ENCODE data around the gene MPRIP.
"Not testable (repeated sequence)": the region's sequence is repeated elsewhere in the genome, so short reads cannot be mapped to it uniquely, and the experiment has no call there.

MPRIP gene

DNA sequence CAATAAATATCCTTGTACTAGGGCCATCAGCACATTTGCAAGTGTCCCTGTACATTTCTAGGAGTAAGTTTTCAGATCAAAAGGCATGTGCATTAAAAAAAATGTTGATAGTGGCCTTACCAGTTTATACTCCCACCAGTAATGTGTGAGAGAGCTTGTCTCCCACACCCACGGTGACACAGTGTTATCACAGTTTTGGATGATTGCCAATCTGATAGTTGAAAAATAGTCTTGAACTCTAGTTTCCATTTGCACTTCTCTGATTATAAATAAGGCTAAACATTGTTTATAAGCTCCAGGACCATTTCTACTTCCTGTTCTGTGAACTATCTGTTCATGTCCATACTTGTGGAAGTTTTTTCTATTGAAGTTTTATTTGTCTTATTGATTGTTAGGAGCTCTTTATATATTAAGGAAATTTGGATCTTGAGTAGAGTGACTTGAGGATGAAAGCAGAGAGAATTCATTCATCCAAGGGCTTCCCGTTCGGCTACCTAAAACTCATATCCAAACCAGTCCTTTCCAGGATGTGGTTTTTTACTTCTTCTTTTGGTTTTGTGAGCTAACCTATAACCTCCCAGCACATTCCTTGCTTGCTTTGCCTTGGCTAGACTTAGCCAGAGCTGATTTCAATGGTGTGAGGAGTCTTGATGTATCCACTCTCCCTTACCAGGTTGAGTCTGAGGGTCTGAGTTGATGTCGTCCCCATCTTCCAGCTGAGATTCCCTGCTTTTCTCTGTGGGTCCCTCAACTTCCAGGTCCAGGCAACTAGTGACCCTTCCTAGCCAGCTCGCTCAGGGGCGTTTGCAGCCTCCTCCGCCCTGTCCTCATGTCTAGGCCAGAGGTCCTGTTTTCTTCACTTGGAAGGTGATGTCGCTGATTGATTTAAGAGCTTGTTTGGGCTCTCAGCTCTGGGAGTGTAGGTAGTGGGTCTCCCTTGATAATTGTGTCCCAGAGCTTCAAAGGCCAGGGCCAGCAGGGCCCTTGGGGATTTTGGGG, 25.8 kb upstream of the MPRIP start:
- not testable (repeated sequence) for H3K27me3 ChIP-seq (ENCODE audit: insufficient read depth, low read length); H3K27ac ChIP-seq (ENCODE audit: low read depth, low read length); H3K9me3 ChIP-seq (ENCODE audit: insufficient read depth, low read depth, low read length); H3K36me3 ChIP-seq (ENCODE audit: insufficient read depth, low read length); H3K9ac ChIP-seq (ENCODE audit: low read depth, low read length); H3K4me1 ChIP-seq (ENCODE audit: insufficient read depth, low read length); H3K4me3 ChIP-seq (ENCODE audit: low read length)
- 93% methylated on average over 7 of the region's 8 CpGs for WGBS

GRCh38 chr17:17017343-17018014, 24.8 kb upstream of the MPRIP start:
- no peaks in the 10 kb centered on the region for H3K9me3 ChIP-seq (ENCODE audit: insufficient read depth, low read depth, low read length)
- 92% methylated on average over 8 of the region's 8 CpGs for WGBS
- no peaks in the 10 kb centered on the region for H3K36me3 ChIP-seq (ENCODE audit: insufficient read depth, low read length)

GRCh38 chr17:17018021-17018441, 24.2 kb upstream of the MPRIP start:
- Histone ChIP-seq H3K9ac (ENCODE audit: low read depth, low read length) (no peak overlapping the region), H3K27ac (ENCODE audit: low read depth, low read length) (no peak overlapping the region), H3K4me3 (ENCODE audit: low read length) (no peak overlapping the region), H3K36me3 (ENCODE audit: insufficient read depth, low read length) (no peaks in the 10 kb centered on the region), H3K4me1 (ENCODE audit: insufficient read depth, low read length) (peaks cover 4% of the 10 kb centered on the region; the same call in 1 of the 2 replicates), H3K9me3 (ENCODE audit: insufficient read depth, low read depth, low read length) (no peaks in the 10 kb centered on the region), H3K27me3 (ENCODE audit: insufficient read depth, low read length) (no peaks in the 10 kb centered on the region)
- 91% methylated on average over 11 of the region's 11 CpGs for WGBS

More at GRCh38 chr17:17017343-17018014, 24.8 kb upstream of the MPRIP start:
- H3K27ac ChIP-seq (ENCODE audit: low read depth, low read length): no peak overlapping the region
- H3K4me3 ChIP-seq (ENCODE audit: low read length): no peak overlapping the region
- H3K27me3 ChIP-seq (ENCODE audit: insufficient read depth, low read length): no peaks in the 10 kb centered on the region
- H3K9ac ChIP-seq (ENCODE audit: low read depth, low read length): no peak overlapping the region
- peaks cover 4% of the 10 kb centered on the region; the same call in 1 of the 2 replicates for H3K4me1 ChIP-seq (ENCODE audit: insufficient read depth, low read length)

DNA sequence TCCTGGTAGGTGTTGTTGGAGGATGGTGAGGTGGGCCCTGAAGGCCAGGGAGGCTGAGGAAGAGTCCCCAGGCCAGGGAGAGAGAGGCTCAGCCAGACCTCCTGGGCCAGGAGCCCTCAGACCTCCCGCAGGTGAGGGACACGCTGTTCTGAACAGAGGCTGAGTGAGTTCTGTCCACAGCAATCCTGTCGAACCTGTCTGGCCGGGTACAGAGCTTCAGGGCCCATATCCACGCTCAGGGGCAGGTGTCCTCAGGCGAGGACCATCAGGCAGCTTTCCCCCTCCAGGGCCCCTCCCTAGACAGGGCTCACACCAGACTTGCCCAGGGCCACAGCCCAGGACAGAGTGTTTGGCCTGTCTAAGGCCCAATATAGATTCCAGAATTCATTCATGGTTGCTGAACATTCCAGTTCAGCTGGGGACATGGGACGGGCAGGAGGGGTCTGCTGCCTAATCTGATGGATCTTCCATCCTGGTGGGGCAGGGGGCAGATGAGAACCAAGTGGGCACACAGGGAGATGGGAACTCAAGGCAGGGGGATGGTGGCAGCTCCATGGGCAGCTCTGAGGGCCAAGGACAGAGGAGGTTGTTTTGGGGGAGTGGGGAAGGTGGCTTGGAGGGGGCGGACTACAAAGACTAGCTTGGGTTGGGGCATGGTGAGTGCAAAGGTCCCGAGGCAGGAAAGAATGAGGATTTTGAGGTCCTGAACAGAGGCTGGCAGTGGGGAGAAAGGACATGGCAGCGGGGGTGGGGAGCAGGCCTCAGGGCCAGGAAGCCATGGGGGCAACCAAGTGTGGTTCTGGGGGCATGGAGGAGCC, 23.4 kb upstream of the MPRIP start:
- no peak overlapping the region for H3K27ac ChIP-seq (ENCODE audit: low read depth, low read length)
- H3K9ac ChIP-seq (ENCODE audit: low read depth, low read length): no peak overlapping the region
- peaks cover 4% of the 10 kb centered on the region; the same call in 1 of the 2 replicates for H3K4me1 ChIP-seq (ENCODE audit: insufficient read depth, low read length)

GRCh38 chr17:17019430-17019762, 22.9 kb upstream of the MPRIP start:
- Histone ChIP-seq H3K9me3 (ENCODE audit: insufficient read depth, low read depth, low read length) (no peaks in the 10 kb centered on the region), H3K36me3 (ENCODE audit: insufficient read depth, low read length) (no peaks in the 10 kb centered on the region), H3K27me3 (ENCODE audit: insufficient read depth, low read length) (no peaks in the 10 kb centered on the region), H3K9ac (ENCODE audit: low read depth, low read length) (no peak overlapping the region), H3K4me3 (ENCODE audit: low read length) (no peak overlapping the region), H3K4me1 (ENCODE audit: insufficient read depth, low read length) (peaks cover 4% of the 10 kb centered on the region; the same call in 1 of the 2 replicates), H3K27ac (ENCODE audit: low read depth, low read length) (no peak overlapping the region)
- WGBS: 96% methylated on average over 5 of the region's 5 CpGs

More for the DNA sequence above, 23.4 kb upstream of the MPRIP start:
- Histone ChIP-seq H3K36me3 (ENCODE audit: insufficient read depth, low read length) (no peaks in the 10 kb centered on the region), H3K9me3 (ENCODE audit: insufficient read depth, low read depth, low read length) (no peaks in the 10 kb centered on the region), H3K27me3 (ENCODE audit: insufficient read depth, low read length) (no peaks in the 10 kb centered on the region), H3K4me3 (ENCODE audit: low read length) (no peak overlapping the region)
- WGBS: 91% methylated on average over 10 of the region's 10 CpGs

GRCh38 chr17:17019891-17020456, 22.3 kb upstream of the MPRIP start:
- Histone ChIP-seq H3K9me3 (ENCODE audit: insufficient read depth, low read depth, low read length) (no peaks in the 10 kb centered on the region), H3K4me3 (ENCODE audit: low read length) (no peak overlapping the region), H3K9ac (ENCODE audit: low read depth, low read length) (no peak overlapping the region), H3K4me1 (ENCODE audit: insufficient read depth, low read length) (peaks cover 4% of the 10 kb centered on the region; the same call in 1 of the 2 replicates), H3K36me3 (ENCODE audit: insufficient read depth, low read length) (no peaks in the 10 kb centered on the region), H3K27ac (ENCODE audit: low read depth, low read length) (no peak overlapping the region), H3K27me3 (ENCODE audit: insufficient read depth, low read length) (no peaks in the 10 kb centered on the region)
- 97% methylated on average over 13 of the region's 13 CpGs for WGBS

DNA sequence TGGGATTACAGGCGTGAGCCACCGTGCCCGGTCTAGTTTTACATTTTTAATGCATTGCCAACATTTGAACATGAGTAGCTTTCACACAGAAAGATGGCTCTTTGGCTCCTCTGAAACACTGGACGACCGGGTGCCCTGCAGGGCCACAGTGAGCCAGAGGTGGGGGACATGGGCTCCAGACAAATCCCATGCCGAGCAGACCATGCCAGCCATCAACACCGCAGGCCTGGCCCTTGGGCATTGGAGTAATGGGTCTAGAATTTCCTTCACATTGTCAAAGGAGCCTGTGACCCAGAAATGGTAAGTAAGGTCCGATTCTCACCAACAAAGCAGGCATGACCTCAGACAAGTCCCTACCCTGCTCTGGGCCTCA, 21.4 kb upstream of the MPRIP start:
- no peak overlapping the region; the same call in 1 of the 2 replicates for H3K27ac ChIP-seq (ENCODE audit: low read depth, low read length)
- H3K9ac ChIP-seq (ENCODE audit: low read depth, low read length): no peak overlapping the region
- H3K36me3 ChIP-seq (ENCODE audit: insufficient read depth, low read length): no peaks in the 10 kb centered on the region
- H3K9me3 ChIP-seq (ENCODE audit: insufficient read depth, low read depth, low read length): no peaks in the 10 kb centered on the region
- whole genome bisulfite sequencing: 91% methylated on average over 8 of the region's 8 CpGs
- H3K4me1 ChIP-seq (ENCODE audit: insufficient read depth, low read length): peaks cover 4% of the 10 kb centered on the region; the same call in 1 of the 2 replicates
- H3K27me3 ChIP-seq (ENCODE audit: insufficient read depth, low read length): no peaks in the 10 kb centered on the region
- H3K4me3 ChIP-seq (ENCODE audit: low read length): no peak overlapping the region

GRCh38 chr17:17021194-17021863, 20.9 kb upstream of the MPRIP start:
- H3K4me1 ChIP-seq (ENCODE audit: insufficient read depth, low read length): peaks cover 4% of the 10 kb centered on the region; the same call in 1 of the 2 replicates
- WGBS: 71% methylated on average over 15 of the region's 15 CpGs

GRCh38 chr17:17022011-17022410, 20.2 kb upstream of the MPRIP start:
- no peak overlapping the region for H3K27ac ChIP-seq (ENCODE audit: low read depth, low read length)
- no peaks in the 10 kb centered on the region for H3K36me3 ChIP-seq (ENCODE audit: insufficient read depth, low read length)
- H3K4me1 ChIP-seq (ENCODE audit: insufficient read depth, low read length): peaks cover 4% of the 10 kb centered on the region; the same call in 1 of the 2 replicates
- 92% methylated on average over 4 of the region's 4 CpGs for WGBS
- no peak overlapping the region for H3K4me3 ChIP-seq (ENCODE audit: low read length)
- no peaks in the 10 kb centered on the region for H3K27me3 ChIP-seq (ENCODE audit: insufficient read depth, low read length)
- no peak overlapping the region for H3K9ac ChIP-seq (ENCODE audit: low read depth, low read length)
- H3K9me3 ChIP-seq (ENCODE audit: insufficient read depth, low read depth, low read length): no peaks in the 10 kb centered on the region

More at GRCh38 chr17:17021194-17021863, 20.9 kb upstream of the MPRIP start:
- no peak overlapping the region; the same call in 1 of the 2 replicates for H3K27ac ChIP-seq (ENCODE audit: low read depth, low read length)
- H3K4me3 ChIP-seq (ENCODE audit: low read length): no peak overlapping the region
- H3K9ac ChIP-seq (ENCODE audit: low read depth, low read length): no peak overlapping the region
- H3K36me3 ChIP-seq (ENCODE audit: insufficient read depth, low read length): no peaks in the 10 kb centered on the region
- no peaks in the 10 kb centered on the region for H3K27me3 ChIP-seq (ENCODE audit: insufficient read depth, low read length)
- H3K9me3 ChIP-seq (ENCODE audit: insufficient read depth, low read depth, low read length): no peaks in the 10 kb centered on the region

DNA sequence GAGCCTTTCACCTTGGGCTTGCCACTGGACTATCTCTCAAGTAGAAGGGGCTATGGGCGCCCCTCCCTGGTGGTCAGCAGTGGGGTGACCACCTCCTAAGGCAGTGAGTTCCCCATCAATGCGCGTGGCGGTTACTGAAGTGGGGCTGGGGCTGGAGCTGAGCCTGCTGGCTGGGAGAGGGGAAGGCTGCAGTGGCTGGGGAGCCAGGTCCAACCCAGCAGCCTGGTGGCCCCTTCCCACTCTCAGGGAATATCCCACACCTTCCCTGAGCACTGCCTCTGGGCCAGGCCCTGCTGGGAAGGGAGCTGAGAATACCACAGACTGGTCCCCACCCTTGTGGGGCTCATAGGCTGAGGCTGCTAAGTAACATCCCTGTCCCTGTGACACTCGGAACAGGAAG, 19.8 kb upstream of the MPRIP start:
- no peaks in the 10 kb centered on the region for H3K36me3 ChIP-seq (ENCODE audit: insufficient read depth, low read length)
- no peaks in the 10 kb centered on the region for H3K9me3 ChIP-seq (ENCODE audit: insufficient read depth, low read depth, low read length)
- 90% methylated on average over 5 of the region's 5 CpGs for WGBS
- no peak overlapping the region for H3K4me3 ChIP-seq (ENCODE audit: low read length)
- H3K4me1 ChIP-seq (ENCODE audit: insufficient read depth, low read length): peaks cover 4% of the 10 kb centered on the region; the same call in 1 of the 2 replicates
- no peak overlapping the region for H3K27ac ChIP-seq (ENCODE audit: low read depth, low read length)
- H3K9ac ChIP-seq (ENCODE audit: low read depth, low read length): no peak overlapping the region
- no peaks in the 10 kb centered on the region for H3K27me3 ChIP-seq (ENCODE audit: insufficient read depth, low read length)

Measured in HUES64 (cell line).